ENCODE results near the gene STAC3. TPM values are rescaled to one million over a fixed set of nuclear protein-coding genes. Genes with fewer than 3 reads are reported as not detected.

STAC3 gene
- total and polyA plus RNA-seq, 10 of the 15 experiments (the other 5 are each of a cell fraction or from before 2014, with no cell fraction given) = 0.49 to 9.9 (median 3.8) TPM

GRCh38 chr12:57213058-57213715 is 37.8 kb downstream of the STAC3 start (continued):
- TF ChIP-seq ZBED1 (IDR thresholded peaks at IDR 0.05; ENCODE audit: borderline replicate concordance) (no peak), PBX3 (IDR thresholded peaks at IDR 0.05; ENCODE audit: insufficient replicate concordance, low read depth, low read length) (no peak), IKZF2 (IDR thresholded peaks at IDR 0.05) (peak in 1 of 2 experiments; percentile 26; a peak in 1 of 4 replicates), RUNX3 (IDR thresholded peaks at IDR 0.05; ENCODE audit: low read length) (peak; percentile 36), SUZ12 (IDR thresholded peaks at IDR 0.05; ENCODE audit: unreplicated experiment) (no peak), ZNF384 (IDR thresholded peaks at IDR 0.05; ENCODE audit: borderline replicate concordance, low read depth, low read length) (peak; percentile 92), FOXM1 (IDR thresholded peaks at IDR 0.05; ENCODE audit: low read depth, low read length) (no peak), ZBTB11 (CRISPR knock-in tag; IDR thresholded peaks at IDR 0.05) (no peak), NFYB (IDR thresholded peaks at IDR 0.05; ENCODE audit: insufficient read depth, low read depth, low read length) (no peak), NR2C1 (IDR thresholded peaks at IDR 0.05) (no peak), NKRF (conservative IDR thresholded peaks at IDR 0.05) (no peak), ZNF687 (IDR thresholded peaks at IDR 0.05) (no peak), CHD4 (IDR thresholded peaks at IDR 0.05) (no peak), SMC3 (IDR thresholded peaks at IDR 0.05; ENCODE audit: borderline replicate concordance, low read length) (peak; percentile 95), SUPT20H (IDR thresholded peaks at IDR 0.05; ENCODE audit: borderline replicate concordance, control insufficient read depth, low read depth, low read length) (no peak)

All from GM12878 (cell line).